ENCODE results near the gene PCTP. TPM values are rescaled to one million over a fixed set of nuclear protein-coding genes. Genes with fewer than 3 reads are reported as not detected.

Gene PCTP
- polyA plus RNA-seq, 1 of the 3 experiments (the other 2 are of a cell fraction) = 20.8 TPM

DNA sequence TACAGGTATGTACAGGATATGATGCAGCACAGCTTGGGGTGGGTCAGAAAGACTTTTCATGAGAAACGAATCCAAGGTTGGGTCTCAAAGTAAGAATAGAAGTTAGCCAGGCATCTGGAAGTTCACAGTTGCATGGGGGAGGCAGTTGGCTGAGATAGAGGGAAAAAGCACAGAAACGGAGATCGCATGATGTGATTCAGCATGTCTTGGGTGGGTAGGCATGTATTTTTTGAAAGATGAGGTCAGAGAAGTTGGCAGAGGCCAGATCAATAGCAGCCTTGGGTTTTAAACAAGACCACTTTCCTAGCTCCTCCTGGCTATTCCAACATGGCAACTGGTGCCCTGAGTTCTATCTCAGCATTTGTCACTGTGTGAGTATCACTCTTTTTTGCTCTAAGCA is 67.2 kb downstream of the PCTP start:
- H3K4me2 ChIP-seq = no peak overlapping the region
- H3F3A ChIP-seq (replicated peaks; ENCODE audit: insufficient read depth) = no peaks in the 10 kb centered on the region
- no peak overlapping the region for H3K27ac ChIP-seq (ENCODE audit: low read depth in 2 of 2, low read length in 1 of 2)
- H4K20me1 ChIP-seq (ENCODE audit: insufficient read depth) = no peaks in the 10 kb centered on the region
- H3K27me3 ChIP-seq (ENCODE audit: insufficient read depth) = no peaks in the 10 kb centered on the region
- H3K9ac ChIP-seq = no peak overlapping the region
- TF ChIP-seq EP300 (IDR thresholded peaks at IDR 0.05; ENCODE audit: borderline replicate concordance in 1 of 2, low read depth in 1 of 2, low read length in 1 of 2) = no peak
- TF ChIP-seq, protein P1, sequence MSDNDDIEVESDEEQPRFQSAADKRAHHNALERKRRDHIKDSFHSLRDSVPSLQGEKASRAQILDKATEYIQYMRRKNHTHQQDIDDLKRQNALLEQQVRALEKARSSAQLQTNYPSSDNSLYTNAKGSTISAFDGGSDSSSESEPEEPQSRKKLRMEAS (IDR thresholded peaks at IDR 0.05; ENCODE audit: low read depth) = no peak
- TF ChIP-seq FOSL2 (IDR thresholded peaks at IDR 0.05; ENCODE audit: borderline replicate concordance, low read depth) = no peak
- TF ChIP-seq NFIC (IDR thresholded peaks at IDR 0.05; ENCODE audit: borderline replicate concordance) = no peak
- no peak for TF ChIP-seq GABPA (IDR thresholded peaks at IDR 0.05; ENCODE audit: low read depth)
- no peak for TF ChIP-seq TAF1 (IDR thresholded peaks at IDR 0.05; ENCODE audit: borderline replicate concordance, low read depth, low read length)
- TF ChIP-seq TCF12 (IDR thresholded peaks at IDR 0.05) = no peak
- no peak for TF ChIP-seq POLR2AphosphoS5 (IDR thresholded peaks at IDR 0.05; ENCODE audit: low read depth, low read length)
- TF ChIP-seq, protein P2, sequence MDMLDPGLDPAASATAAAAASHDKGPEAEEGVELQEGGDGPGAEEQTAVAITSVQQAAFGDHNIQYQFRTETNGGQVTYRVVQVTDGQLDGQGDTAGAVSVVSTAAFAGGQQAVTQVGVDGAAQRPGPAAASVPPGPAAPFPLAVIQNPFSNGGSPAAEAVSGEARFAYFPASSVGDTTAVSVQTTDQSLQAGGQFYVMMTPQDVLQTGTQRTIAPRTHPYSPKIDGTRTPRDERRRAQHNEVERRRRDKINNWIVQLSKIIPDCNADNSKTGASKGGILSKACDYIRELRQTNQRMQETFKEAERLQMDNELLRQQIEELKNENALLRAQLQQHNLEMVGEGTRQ (IDR thresholded peaks at IDR 0.05; ENCODE audit: borderline replicate concordance, low read depth, low read length) = no peak
- no peak for TF ChIP-seq RXRA (IDR thresholded peaks at IDR 0.05; ENCODE audit: borderline replicate concordance, low read depth)
- no peaks in the 10 kb centered on the region for H3K9me3 ChIP-seq
- H3K36me3 ChIP-seq (replicated peaks in 1 of 2; ENCODE audit: control insufficient read depth in 1 of 2, insufficient read depth in 2 of 2, low read length in 1 of 2) = no peaks in the 10 kb centered on the region
- H3K79me2 ChIP-seq (ENCODE audit: insufficient read depth) = no peaks in the 10 kb centered on the region
- DNase-seq = no peak
- H3K4me1 ChIP-seq (ENCODE audit: control insufficient read depth in 1 of 2, insufficient read depth in 2 of 2, low read depth in 1 of 2, low read length in 1 of 2) = no peaks in the 10 kb centered on the region; a peak in 1 of 4 replicates
- whole genome bisulfite sequencing (ENCODE audit: low lambda C conversion rate) = 49% methylated on average over 3 of the region's 3 CpGs
- ChIA-PET CTCF (interaction anchor here (0.6 to 2.7 kb wide), 4 partner anchors 244 to 778 kb away, joined by 3 to 16 read pairs (median 4); no protein-coding TSS in a partner anchor), POLR2A (no interaction called here)
- no peak overlapping the region for H3K4me3 ChIP-seq (ENCODE audit: low read depth in 2 of 2, low read length in 1 of 2)
- no peaks in the 10 kb centered on the region for H3K9me2 ChIP-seq
- no peak overlapping the region for H2AFZ ChIP-seq (ENCODE audit: low read depth)

DNA sequence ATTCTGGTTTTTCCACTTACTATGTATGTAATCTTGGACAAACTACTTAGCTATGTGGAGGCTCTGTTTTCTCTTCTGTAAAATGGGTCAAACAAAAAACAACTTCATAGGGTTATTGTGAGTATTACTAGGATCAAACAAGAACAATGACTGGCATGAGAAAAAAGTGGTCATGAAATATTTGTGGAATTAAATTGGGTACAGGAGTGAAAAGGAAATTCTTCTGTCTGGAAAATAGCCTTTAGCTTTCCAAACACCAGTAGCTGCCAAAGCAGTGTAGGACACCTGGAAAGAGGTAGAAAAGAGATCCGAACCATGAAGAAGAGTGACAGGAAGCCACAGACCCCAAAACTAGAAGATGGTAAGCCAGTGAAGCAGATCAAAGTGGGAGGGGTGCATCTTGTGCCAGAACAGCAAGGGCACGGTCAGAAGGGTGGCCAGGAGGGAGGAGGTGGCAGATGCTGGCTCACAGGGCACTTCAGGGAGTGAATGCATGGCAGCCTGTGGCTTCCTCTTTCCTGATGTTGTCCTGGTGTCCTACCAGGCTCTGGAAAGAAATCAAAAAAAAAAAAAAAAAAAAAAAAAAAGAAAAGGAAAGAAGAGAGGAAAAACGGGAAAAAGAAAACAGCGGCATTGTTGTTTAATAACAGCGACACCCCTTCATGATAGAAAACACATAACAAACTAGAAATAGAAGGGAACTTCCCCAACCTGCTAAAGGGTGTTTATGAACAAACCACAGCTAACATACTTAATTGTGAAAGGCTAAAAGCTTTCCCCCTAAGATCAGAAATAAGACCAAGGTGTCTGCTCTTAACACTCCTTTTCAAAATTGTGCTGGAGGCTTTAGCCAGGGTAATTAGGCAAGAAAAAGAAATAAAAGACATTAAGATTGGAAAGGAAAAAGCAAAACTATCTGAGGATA is 67.9 kb downstream of the PCTP start:
- DNase-seq = no peak
- H3K4me3 ChIP-seq (ENCODE audit: low read depth in 2 of 2, low read length in 1 of 2) = no peak overlapping the region
- H3K9me2 ChIP-seq = no peaks in the 10 kb centered on the region
- no peaks in the 10 kb centered on the region for H3K27me3 ChIP-seq (ENCODE audit: insufficient read depth)
- ChIA-PET POLR2A (no interaction called here), CTCF (interaction anchor here (0.6 to 1.0 kb wide), 3 partner anchors 166 to 292 kb away, joined by 3 to 4 read pairs (median 3); no protein-coding TSS in a partner anchor)
- H4K20me1 ChIP-seq (ENCODE audit: insufficient read depth) = no peaks in the 10 kb centered on the region
- no peaks in the 10 kb centered on the region; a peak in 1 of 4 replicates for H3K4me1 ChIP-seq (ENCODE audit: control insufficient read depth in 1 of 2, insufficient read depth in 2 of 2, low read depth in 1 of 2, low read length in 1 of 2)
- 35% methylated on average over 5 of the region's 5 CpGs for WGBS (ENCODE audit: low lambda C conversion rate)
- H3K27ac ChIP-seq (ENCODE audit: low read depth in 2 of 2, low read length in 1 of 2) = no peak overlapping the region
- H3K79me2 ChIP-seq (ENCODE audit: insufficient read depth) = no peaks in the 10 kb centered on the region
- TF ChIP-seq RXRA (IDR thresholded peaks at IDR 0.05; ENCODE audit: borderline replicate concordance, low read depth) (no peak), ELF1 (IDR thresholded peaks at IDR 0.05) (no peak), SIN3A (IDR thresholded peaks at IDR 0.05; ENCODE audit: borderline replicate concordance, low read depth, low read length) (no peak), EP300 (IDR thresholded peaks at IDR 0.05; ENCODE audit: borderline replicate concordance in 1 of 2, low read depth in 1 of 2, low read length in 1 of 2) (no peak), FOXM1 (IDR thresholded peaks at IDR 0.05; ENCODE audit: low read depth) (no peak), GABPA (IDR thresholded peaks at IDR 0.05; ENCODE audit: low read depth) (no peak), YY1 (IDR thresholded peaks at IDR 0.05; ENCODE audit: low read depth) (no peak), GATA2 (CRISPR knock-in tag; IDR thresholded peaks at IDR 0.05) (no peak), MXI1 (IDR thresholded peaks at IDR 0.05; ENCODE audit: low read depth, low read length) (no peak), TAF1 (IDR thresholded peaks at IDR 0.05; ENCODE audit: borderline replicate concordance, low read depth, low read length) (no peak), RCOR1 (IDR thresholded peaks at IDR 0.05; ENCODE audit: low read length) (no peak), POLR2AphosphoS5 (IDR thresholded peaks at IDR 0.05; ENCODE audit: low read depth, low read length) (no peak), TCF12 (IDR thresholded peaks at IDR 0.05) (no peak), TEAD4 (IDR thresholded peaks at IDR 0.05; ENCODE audit: borderline replicate concordance, insufficient read depth) (no peak)
- H3F3A ChIP-seq (replicated peaks; ENCODE audit: insufficient read depth) = no peaks in the 10 kb centered on the region
- no peak overlapping the region for H3K4me2 ChIP-seq
- H3K36me3 ChIP-seq (replicated peaks in 1 of 2; ENCODE audit: control insufficient read depth in 1 of 2, insufficient read depth in 2 of 2, low read length in 1 of 2) = no peaks in the 10 kb centered on the region
- no peak overlapping the region for H3K9ac ChIP-seq
- H2AFZ ChIP-seq (ENCODE audit: low read depth) = no peak overlapping the region
- no peaks in the 10 kb centered on the region for H3K9me3 ChIP-seq
